Activated CD4-positive, alpha-beta T cell treated with anti-CD3 and anti-CD28 coated beads, Interleukin-2, amount 10 ng/mL, durations not matched to agents 7 days and 5 days (primary cell): ENCODE results near the gene PLEKHO1. TPM values are rescaled to one million over a fixed set of nuclear protein-coding genes. Genes with fewer than 3 reads are reported as not detected.

Experiments used
- CTCF ChIA-PET: fragments of 350-600 bp; sonication (Branson Sonifier 250); formaldehyde crosslinking; loops from one replicate; lab custom pipeline; 2021; ENCODE audit warnings: antibody characterized with exemption; lab: Charles Lee
- POLR2A ChIA-PET: fragments of 350-600 bp; sonication (Branson Sonifier 250); formaldehyde crosslinking; loops from one replicate; lab custom pipeline; 2021; ENCODE audit warnings: antibody characterized with exemption; lab: Charles Lee
- DNase-seq: peaks from one replicate; pipeline ENCODE4 v3.0.0-alpha.2; 2020
- H3K27ac Mint-ChIP-seq: one replicate; pipeline ENCODE4 v1.8.0; 2021; ENCODE audit warnings: mild to moderate bottlenecking, moderate library complexity, mixed read lengths
- H3K27me3 Mint-ChIP-seq: one replicate; pipeline ENCODE4 v1.8.0; 2021; ENCODE audit warnings: mixed read lengths
- H3K36me3 Mint-ChIP-seq: one replicate; pipeline ENCODE4 v1.8.0; 2021; ENCODE audit warnings: low read depth, mixed read lengths
- H3K4me1 Mint-ChIP-seq: one replicate; pipeline ENCODE4 v1.8.0; 2021; ENCODE audit warnings: mixed read lengths
- H3K4me3 Mint-ChIP-seq: one replicate; pipeline ENCODE4 v1.8.0; 2021; ENCODE audit warnings: mild to moderate bottlenecking, moderate library complexity, mixed read lengths
- H3K9me3 Mint-ChIP-seq: one replicate; pipeline ENCODE4 v1.8.0; 2021; ENCODE audit warnings: mixed read lengths
- total RNA-seq, 2 experiments: library from RNA; stranded (reverse); gene quantifications; one replicate each; pipeline ENCODE4 v1.2.3, GENCODE V29; 2021

The PLEKHO1 gene
- total RNA-seq, 2 experiments from 2014 or later = 65.6 to 67.7 TPM

DNA sequence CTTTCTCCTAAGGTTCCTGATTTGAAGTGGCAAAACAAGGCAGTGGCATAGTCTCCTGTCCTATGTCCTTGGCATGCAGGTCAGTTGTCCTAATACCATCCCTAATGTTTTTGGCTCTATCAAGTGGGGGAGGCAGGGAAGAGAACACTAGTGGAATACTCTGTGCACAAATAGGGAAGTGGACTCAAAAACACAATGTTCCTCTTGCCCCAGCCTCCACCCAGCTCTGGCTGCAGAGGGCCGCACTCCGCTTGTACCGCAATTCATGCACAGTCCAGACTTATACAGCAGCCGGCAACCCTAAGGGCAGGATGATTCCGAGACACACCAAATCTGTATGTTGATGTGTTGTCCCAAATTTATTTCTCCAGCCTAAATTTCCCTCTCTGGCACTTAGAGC lies 14.5 kb downstream of the PLEKHO1 start:
- DNase-seq = no peak
- no peaks in the 10 kb centered on the region for H3K9me3 Mint-ChIP-seq
- no peak overlapping the region for H3K4me3 Mint-ChIP-seq
- H3K27me3 Mint-ChIP-seq = peaks cover 5% of the 10 kb centered on the region
- peaks cover 60% of the 10 kb centered on the region for H3K4me1 Mint-ChIP-seq
- POLR2A ChIA-PET = interaction anchor here (0.6 kb wide), 1 partner anchor 276 kb away, joined by 3 read pairs; a partner anchor contains a TSS
- H3K36me3 Mint-ChIP-seq = peaks cover 13% of the 10 kb centered on the region
- H3K27ac Mint-ChIP-seq = no peak overlapping the region
- CTCF ChIA-PET = interaction anchor here (0.8 to 3.3 kb wide), 3 partner anchors 11 to 91 kb away, joined by 4 to 14 read pairs (median 5); no protein-coding TSS in a partner anchor

GRCh38 chr1:150164779-150165178 lies 15.1 kb downstream of the PLEKHO1 start:
- POLR2A ChIA-PET = no interaction called here
- Mint-ChIP-seq H3K27ac (no peak overlapping the region), H3K36me3 (peaks cover 9% of the 10 kb centered on the region)

GRCh38 chr1:150165622-150166612 lies 16.2 kb downstream of the PLEKHO1 start:
- peak; percentile 61 for DNase-seq
- H3K36me3 Mint-ChIP-seq = no peaks in the 10 kb centered on the region

More at GRCh38 chr1:150164779-150165178, 15.1 kb downstream of the PLEKHO1 start:
- H3K27me3 Mint-ChIP-seq = peaks cover 5% of the 10 kb centered on the region
- CTCF ChIA-PET = interaction anchor here (1.0 to 3.3 kb wide), 7 partner anchors 11 to 255 kb away, joined by 3 to 14 read pairs (median 3); no protein-coding TSS in a partner anchor
- no peak for DNase-seq
- no peak overlapping the region for H3K4me3 Mint-ChIP-seq
- H3K9me3 Mint-ChIP-seq = no peaks in the 10 kb centered on the region
- peaks cover 55% of the 10 kb centered on the region for H3K4me1 Mint-ChIP-seq

GRCh38 chr1:150168960-150169601 lies 19.4 kb downstream of the PLEKHO1 start:
- no peaks in the 10 kb centered on the region for H3K9me3 Mint-ChIP-seq
- no peaks in the 10 kb centered on the region for H3K36me3 Mint-ChIP-seq
- CTCF ChIA-PET = interaction anchor here (0.8 to 2.9 kb wide), 6 partner anchors 9 to 104 kb away, joined by 3 to 11 read pairs (median 4); partner anchors contain the start of gene PLEKHO1
- no peak overlapping the region for H3K4me3 Mint-ChIP-seq
- peaks cover 8% of the 10 kb centered on the region for H3K27me3 Mint-ChIP-seq
- H3K4me1 Mint-ChIP-seq = peaks cover 15% of the 10 kb centered on the region
- DNase-seq = peak; percentile 50
- POLR2A ChIA-PET = interaction anchor here (0.6 kb wide), 1 partner anchor 282 kb away, joined by 3 read pairs; a partner anchor contains a TSS
- no peak overlapping the region for H3K27ac Mint-ChIP-seq

More at GRCh38 chr1:150165622-150166612, 16.2 kb downstream of the PLEKHO1 start:
- no peak overlapping the region for H3K4me3 Mint-ChIP-seq
- H3K4me1 Mint-ChIP-seq = peaks cover 43% of the 10 kb centered on the region
- H3K27me3 Mint-ChIP-seq = peaks cover 7% of the 10 kb centered on the region
- ChIA-PET POLR2A (interaction anchor here (0.5 kb wide), 1 partner anchor 85 kb away, joined by 6 read pairs; no protein-coding TSS in a partner anchor), CTCF (interaction anchor here (0.5 to 3.3 kb wide), 12 partner anchors 9 to 656 kb away, joined by 3 to 14 read pairs (median 3); a partner anchor contains a TSS)
- no peak overlapping the region for H3K27ac Mint-ChIP-seq
- no peaks in the 10 kb centered on the region for H3K9me3 Mint-ChIP-seq

- CTCF ChIA-PET = interaction anchor here (0.6 to 2.2 kb wide), 6 partner anchors 8 to 941 kb away, joined by 3 to 9 read pairs (median 3); partner anchors contain the start of gene VPS45
- POLR2A ChIA-PET = interaction anchor here (0.6 kb wide), 1 partner anchor 286 kb away, joined by 3 read pairs; a partner anchor contains a TSS
- Mint-ChIP-seq H3K4me3 (no peak overlapping the region), H3K27me3 (peaks cover 8% of the 10 kb centered on the region), H3K4me1 (no peaks in the 10 kb centered on the region), H3K27ac (no peak overlapping the region), H3K9me3 (no peaks in the 10 kb centered on the region), H3K36me3 (no peaks in the 10 kb centered on the region)
- DNase-seq = no peak
Observed at GRCh38 chr1:150171801-150172200, 22.1 kb downstream of the PLEKHO1 start.

DNA sequence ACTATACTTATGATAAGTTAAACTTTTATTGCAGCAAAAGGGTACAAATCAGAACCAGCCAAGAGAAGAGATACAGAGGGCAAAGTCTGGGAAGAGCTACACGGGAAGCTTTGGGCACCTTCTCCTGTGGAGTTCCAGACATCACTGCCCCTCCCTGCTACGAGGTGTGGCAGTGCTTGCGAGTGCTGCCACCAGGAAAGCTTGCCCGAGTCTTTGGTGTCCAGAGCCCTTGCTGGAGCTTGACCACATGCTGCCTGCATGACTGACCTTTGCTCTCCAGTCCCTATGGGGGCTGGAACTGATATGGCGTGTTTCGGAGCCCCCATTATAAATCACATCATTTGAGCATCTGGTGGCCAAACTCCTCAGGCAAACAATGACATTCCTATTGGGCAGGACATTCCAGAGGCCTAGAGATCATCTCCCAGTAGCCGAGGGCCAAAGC lies 23.4 kb downstream of the PLEKHO1 start:
- POLR2A ChIA-PET = no interaction called here
- H3K4me3 Mint-ChIP-seq = no peak overlapping the region
- CTCF ChIA-PET = no interaction called here
- H3K36me3 Mint-ChIP-seq = no peaks in the 10 kb centered on the region
- peaks cover 5% of the 10 kb centered on the region for H3K27me3 Mint-ChIP-seq
- no peak for DNase-seq
- no peaks in the 10 kb centered on the region for H3K9me3 Mint-ChIP-seq
- no peak overlapping the region for H3K27ac Mint-ChIP-seq
- no peaks in the 10 kb centered on the region for H3K4me1 Mint-ChIP-seq

- no peaks in the 10 kb centered on the region for H3K9me3 Mint-ChIP-seq
- CTCF ChIA-PET = interaction anchor here (0.6 to 1.2 kb wide), 3 partner anchors 11 to 272 kb away, joined by 3 to 6 read pairs (median 5); no protein-coding TSS in a partner anchor
- no peak overlapping the region for H3K4me3 Mint-ChIP-seq
- no peak overlapping the region for H3K27ac Mint-ChIP-seq
- no peaks in the 10 kb centered on the region for H3K36me3 Mint-ChIP-seq
- no peak for DNase-seq
- POLR2A ChIA-PET = no interaction called here
- peaks cover under 1% of the 10 kb centered on the region for H3K4me1 Mint-ChIP-seq
- no peaks in the 10 kb centered on the region for H3K27me3 Mint-ChIP-seq
Observed at GRCh38 chr1:150176593-150176992, 26.9 kb downstream of the PLEKHO1 start.

DNA sequence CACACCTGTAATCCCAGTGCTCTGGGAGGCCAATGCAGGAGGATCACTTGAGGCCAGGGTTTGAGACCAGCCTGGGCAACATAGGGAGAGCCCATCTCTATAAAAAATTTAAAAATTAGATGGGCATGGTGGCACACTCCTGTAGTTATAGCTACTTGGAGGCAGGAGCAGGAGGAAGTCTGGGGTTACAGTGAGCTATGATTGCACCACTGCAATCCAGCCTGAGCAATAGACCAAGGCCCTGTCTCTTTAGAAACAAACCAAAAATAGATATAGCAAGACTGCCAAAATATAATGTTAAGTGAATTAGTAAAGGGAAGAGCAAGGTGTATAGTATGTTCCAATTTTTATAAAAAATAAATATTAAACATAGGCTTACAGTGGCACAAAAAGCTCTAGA lies 28.8 kb downstream of the PLEKHO1 start:
- no peaks in the 10 kb centered on the region for H3K9me3 Mint-ChIP-seq
- no peak overlapping the region for H3K27ac Mint-ChIP-seq
- CTCF ChIA-PET = interaction anchor here (0.6 to 1.3 kb wide), 4 partner anchors 11 to 238 kb away, joined by 3 to 5 read pairs (median 4); no protein-coding TSS in a partner anchor
- no peaks in the 10 kb centered on the region for H3K36me3 Mint-ChIP-seq
- POLR2A ChIA-PET = no interaction called here
- no peaks in the 10 kb centered on the region for H3K27me3 Mint-ChIP-seq
- no peak for DNase-seq
- no peak overlapping the region for H3K4me3 Mint-ChIP-seq
- peaks cover 3% of the 10 kb centered on the region for H3K4me1 Mint-ChIP-seq

- peaks cover 3% of the 10 kb centered on the region for H3K4me1 Mint-ChIP-seq
- no peaks in the 10 kb centered on the region for H3K36me3 Mint-ChIP-seq
- H3K27me3 Mint-ChIP-seq = no peaks in the 10 kb centered on the region
- ChIA-PET POLR2A (interaction anchor here (0.6 kb wide), 1 partner anchor 72 kb away, joined by 3 read pairs; no protein-coding TSS in a partner anchor), CTCF (no interaction called here)
- no peaks in the 10 kb centered on the region for H3K9me3 Mint-ChIP-seq
- H3K27ac Mint-ChIP-seq = no peak overlapping the region
- no peak for DNase-seq
- H3K4me3 Mint-ChIP-seq = no peak overlapping the region
Observed at GRCh38 chr1:150179867-150180266, 30.2 kb downstream of the PLEKHO1 start.

- Mint-ChIP-seq H3K4me3 (no peak overlapping the region), H3K9me3 (no peaks in the 10 kb centered on the region), H3K27ac (no peak overlapping the region), H3K27me3 (no peaks in the 10 kb centered on the region), H3K4me1 (peaks cover 3% of the 10 kb centered on the region), H3K36me3 (no peaks in the 10 kb centered on the region)
- CTCF ChIA-PET = no interaction called here
- no peak for DNase-seq
- POLR2A ChIA-PET = interaction anchor here (0.6 kb wide), 1 partner anchor 73 kb away, joined by 3 read pairs; no protein-coding TSS in a partner anchor
Observed at GRCh38 chr1:150180474-150180873, 30.8 kb downstream of the PLEKHO1 start.

- Mint-ChIP-seq H3K27ac (no peak overlapping the region), H3K27me3 (no peaks in the 10 kb centered on the region), H3K4me3 (no peak overlapping the region), H3K4me1 (peaks cover 9% of the 10 kb centered on the region), H3K36me3 (no peaks in the 10 kb centered on the region), H3K9me3 (no peaks in the 10 kb centered on the region)
- ChIA-PET CTCF (interaction anchor here (0.5 to 0.7 kb wide), 3 partner anchors 20 to 1273 kb away, joined by 3 to 4 read pairs (median 3); no protein-coding TSS in a partner anchor), POLR2A (no interaction called here)
- no peak for DNase-seq
Observed at GRCh38 chr1:150182247-150182646, 32.5 kb downstream of the PLEKHO1 start.

DNA sequence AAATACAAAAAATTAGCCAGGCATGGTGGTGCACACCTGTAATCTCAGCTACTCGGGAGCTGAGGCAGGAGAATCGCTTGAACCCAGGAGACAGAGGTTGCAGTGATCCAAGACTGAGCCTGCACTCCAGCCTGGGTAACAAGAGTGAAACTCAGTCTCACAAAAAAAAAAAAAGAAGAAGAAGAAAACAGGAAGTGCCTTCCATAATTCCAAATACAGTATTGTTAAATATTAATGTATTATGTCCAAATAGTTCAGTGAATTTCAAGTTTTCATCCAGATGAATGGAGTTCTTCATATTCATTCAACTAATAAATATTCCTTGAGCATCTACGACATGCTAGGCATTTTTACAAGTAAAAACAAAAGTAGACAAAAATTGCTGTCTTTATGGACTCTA lies 33.3 kb downstream of the PLEKHO1 start:
- Mint-ChIP-seq H3K4me1 (peaks cover 16% of the 10 kb centered on the region), H3K27me3 (no peaks in the 10 kb centered on the region), H3K4me3 (no peak overlapping the region), H3K9me3 (no peaks in the 10 kb centered on the region), H3K27ac (no peak overlapping the region), H3K36me3 (no peaks in the 10 kb centered on the region)
- CTCF ChIA-PET = no interaction called here
- no peak for DNase-seq
- POLR2A ChIA-PET = no interaction called here
